ENCODE results near the gene SEPTIN11.

GRCh38 chr4:76990288-76991080 is 40.9 kb downstream of the SEPTIN11 start:
- TF ChIP-seq EZH2 (IDR thresholded peaks at IDR 0.05; ENCODE audit: insufficient read depth, poor library complexity, severe bottlenecking) (no peak), EZH2phosphoT487 (IDR thresholded peaks at IDR 0.05; ENCODE audit: insufficient read depth, low read depth) (no peak)
